HL-60/S4 treated with phorbol 12-myristate 13-acetate at 8.2 ng/mL for 4 days and 3 days (cell line): Measurements from ENCODE around the gene DENND1A.

Experiments used
- in situ Hi-C: fragments of 300-500 bp; cut with MboI; formaldehyde crosslinking; loops from 2 replicates; pipeline ENCODE4 v1.15.0; 2022; ENCODE audit warnings: low sequenced_read_pairs

Gene DENND1A

DNA sequence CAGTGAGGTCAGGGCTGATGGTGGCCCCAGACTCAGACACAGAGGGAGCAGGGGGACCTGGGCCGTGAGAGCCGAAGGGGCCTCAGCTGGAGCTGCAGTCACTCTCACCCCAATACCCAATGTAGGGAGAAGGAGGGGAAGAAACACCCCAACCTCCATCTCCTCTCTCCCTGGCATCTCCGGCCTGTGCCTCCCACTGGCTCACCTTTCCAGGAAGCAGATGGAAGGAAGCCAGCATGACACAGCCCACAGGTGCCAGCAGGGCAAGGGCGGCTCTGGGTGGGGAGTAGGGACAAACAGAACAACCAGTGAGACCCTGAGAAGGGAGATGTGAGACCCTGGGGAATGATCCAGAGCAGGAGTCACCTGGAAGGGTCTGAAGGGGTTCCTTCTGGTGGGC is 576.9 kb downstream of the DENND1A start:
- in situ Hi-C loops, result no loop called here

GRCh38 chr9:123350590-123351310 is 579.2 kb downstream of the DENND1A start:
- in situ Hi-C loops, result no loop called here

GRCh38 chr9:123349691-123350480 is 580.0 kb downstream of the DENND1A start:
- in situ Hi-C loops, result loop anchor here (10.0 kb wide), 1 partner anchor 265 kb away; no protein-coding TSS in a partner anchor

DNA sequence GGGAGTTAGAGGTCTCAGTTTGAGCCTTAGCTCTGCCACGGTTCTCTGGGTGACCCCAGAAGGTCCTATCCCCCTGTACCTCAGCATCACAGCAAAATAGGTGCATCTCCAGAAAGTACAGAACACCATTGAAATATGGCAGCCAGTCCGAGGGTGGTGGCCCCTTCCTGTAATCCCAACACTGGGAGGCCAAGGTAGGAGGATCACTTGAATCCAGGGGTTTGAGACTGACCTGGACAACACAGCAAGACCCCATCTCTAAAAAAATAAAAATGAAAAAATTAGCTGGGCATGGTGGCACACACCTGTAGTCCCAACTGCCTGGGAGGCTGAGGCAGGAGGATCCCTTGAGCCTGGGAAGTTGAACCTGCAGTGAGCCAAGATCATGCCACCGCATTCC is 580.9 kb downstream of the DENND1A start:
- in situ Hi-C loops, result loop anchor here (10.0 kb wide), 1 partner anchor 264 kb away; no protein-coding TSS in a partner anchor

DNA sequence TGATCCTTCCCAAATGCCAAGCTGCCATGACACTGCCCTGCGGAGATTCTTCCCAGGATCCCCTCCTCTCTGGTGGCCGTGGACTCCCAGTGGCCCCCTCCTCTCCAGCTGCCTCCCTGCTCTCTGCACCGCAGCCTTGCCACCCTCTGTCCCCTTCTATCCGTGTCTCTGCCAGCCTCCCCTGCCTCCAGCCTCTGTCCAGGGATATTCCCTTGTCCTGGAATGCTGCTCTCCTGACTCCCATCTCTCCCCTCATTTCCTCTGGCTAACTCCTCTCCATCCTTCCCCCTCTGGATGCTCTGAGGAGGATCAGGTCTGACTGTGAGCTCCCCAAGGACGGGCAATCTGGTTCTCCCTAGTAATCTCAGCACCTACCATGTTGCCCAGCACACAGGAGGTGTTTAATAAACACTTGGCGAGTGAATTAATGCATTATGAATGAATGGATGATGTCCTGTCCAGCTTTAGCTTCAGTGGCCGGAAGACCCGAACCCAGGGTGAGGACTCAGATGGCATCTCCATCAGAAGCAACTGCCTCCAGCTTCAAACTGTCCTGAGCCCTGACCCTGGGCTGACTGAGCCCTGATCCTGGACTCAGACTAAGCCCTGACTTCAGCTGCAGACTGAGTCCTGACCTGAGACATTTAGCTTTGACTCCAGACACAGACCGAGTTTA is 581.5 kb downstream of the DENND1A start:
- in situ Hi-C loops, result loop anchor here (10.0 kb wide), 1 partner anchor 264 kb away; no protein-coding TSS in a partner anchor

DNA sequence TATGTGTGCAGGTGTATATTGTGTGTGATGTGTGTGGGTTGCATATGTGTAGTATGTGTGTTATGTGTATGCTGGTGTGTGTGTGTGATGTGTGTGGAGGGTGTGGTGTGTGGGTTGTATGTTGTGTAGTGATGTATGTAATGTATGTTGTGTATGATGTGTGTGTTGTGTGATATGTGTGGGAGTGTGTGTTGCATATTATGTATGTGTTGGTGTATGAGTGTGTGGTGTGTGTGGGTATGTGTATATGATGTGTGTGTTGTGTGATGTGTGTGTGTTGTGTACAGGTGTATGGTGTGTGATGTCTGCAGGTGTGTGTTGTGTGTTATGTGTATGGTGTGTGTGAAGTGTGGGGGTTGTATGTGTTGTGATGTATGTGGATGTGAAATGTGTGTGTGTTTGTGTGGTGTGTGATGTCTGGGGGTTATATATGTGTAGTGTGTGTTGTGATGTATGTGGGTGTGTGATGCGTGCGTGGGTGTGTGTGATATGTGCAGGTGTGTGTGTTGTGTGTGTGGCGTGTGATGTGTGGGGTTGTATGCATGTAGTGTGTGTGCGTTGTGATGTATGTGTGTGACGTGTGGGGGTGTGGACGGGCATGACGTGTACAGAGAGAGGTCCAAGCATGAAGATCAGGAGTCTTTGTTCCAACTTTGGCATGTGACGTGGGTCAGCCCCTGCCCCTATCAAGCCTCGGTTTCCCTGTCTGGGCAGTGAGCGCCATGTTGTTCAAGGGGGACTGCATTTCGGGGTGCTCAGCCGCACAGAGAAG is 582.5 kb downstream of the DENND1A start:
- in situ Hi-C loops, result loop anchor here (10.0 kb wide), 1 partner anchor 263 kb away; no protein-coding TSS in a partner anchor

DNA sequence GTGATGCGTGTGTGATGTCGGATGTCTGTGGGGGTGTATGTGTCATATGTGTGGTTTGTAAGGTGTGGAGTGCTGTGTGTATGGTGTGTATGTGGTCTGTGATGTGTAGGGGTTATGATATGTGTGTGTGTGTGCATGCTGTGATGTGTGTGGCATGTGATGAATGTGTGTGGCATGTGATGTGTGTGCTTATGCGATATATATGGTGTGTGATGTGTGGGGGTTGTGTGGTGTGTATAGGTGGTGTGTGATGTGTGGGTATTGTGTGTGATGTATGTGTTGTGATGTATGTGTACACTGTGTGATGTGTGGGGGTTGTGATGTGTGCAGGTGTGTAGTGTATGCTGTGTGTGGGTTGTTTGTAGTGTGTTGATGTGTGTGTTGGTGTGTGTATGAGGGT is 583.1 kb downstream of the DENND1A start:
- in situ Hi-C loops, result loop anchor here (10.0 kb wide), 1 partner anchor 262 kb away; no protein-coding TSS in a partner anchor

- in situ Hi-C loops, result loop anchor here (10.0 kb wide), 1 partner anchor 261 kb away; no protein-coding TSS in a partner anchor
These were observed 583.9 kb downstream of the DENND1A start for GRCh38 chr9:123346026-123346425.

GRCh38 chr9:123345567-123345955 is 584.4 kb downstream of the DENND1A start:
- in situ Hi-C loops, result loop anchor here (10.0 kb wide), 1 partner anchor 261 kb away; no protein-coding TSS in a partner anchor

DNA sequence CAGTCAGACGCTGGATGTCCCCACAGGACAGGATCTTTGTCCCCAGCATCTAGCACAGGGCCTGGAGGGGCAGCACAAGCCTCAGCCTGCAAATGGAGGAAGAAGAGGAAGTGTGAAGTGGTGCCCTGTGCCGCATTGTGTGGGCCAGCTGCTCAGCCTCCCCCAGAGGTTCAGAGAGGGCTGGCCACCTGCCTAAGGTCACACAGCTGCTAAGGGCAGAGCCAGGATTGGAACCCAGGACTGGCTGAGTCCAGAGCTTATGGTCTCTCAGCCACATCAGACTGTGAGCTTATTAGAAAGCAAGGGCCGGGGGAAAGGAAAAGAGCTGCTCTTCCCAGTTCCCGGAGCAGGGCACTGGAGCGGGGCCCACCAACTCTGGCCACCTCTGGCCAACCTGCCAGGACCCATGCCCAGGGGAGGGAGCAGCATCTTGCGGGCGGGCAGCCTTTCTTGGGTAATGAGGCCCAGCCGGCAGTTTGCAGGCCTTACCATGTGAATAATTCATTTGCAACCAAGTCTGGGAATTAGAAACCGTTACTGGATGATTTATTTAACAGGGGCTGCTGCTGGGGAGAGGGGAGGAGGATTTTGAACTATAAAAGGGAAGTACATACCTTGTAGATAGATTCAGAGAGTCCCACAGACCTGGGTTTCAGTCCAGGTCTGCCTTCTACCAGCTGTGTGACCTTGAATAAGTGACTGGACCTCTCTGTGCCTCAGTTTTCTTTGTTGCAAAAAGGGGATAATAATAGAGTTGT is 585.6 kb downstream of the DENND1A start:
- in situ Hi-C loops, result loop anchor here (10.0 kb wide), 1 partner anchor 260 kb away; no protein-coding TSS in a partner anchor

- in situ Hi-C loops, result loop anchor here (10.0 kb wide), 1 partner anchor 259 kb away; no protein-coding TSS in a partner anchor
These were observed 586.3 kb downstream of the DENND1A start for GRCh38 chr9:123343443-123344191.

GRCh38 chr9:123342247-123342646 is 587.7 kb downstream of the DENND1A start:
- in situ Hi-C loops, result loop anchor here (10.0 kb wide), 1 partner anchor 257 kb away; no protein-coding TSS in a partner anchor

- in situ Hi-C loops, result loop anchor here (10.0 kb wide), 1 partner anchor 257 kb away; no protein-coding TSS in a partner anchor
These were observed 588.1 kb downstream of the DENND1A start for GRCh38 chr9:123341816-123342215.

GRCh38 chr9:123339666-123340510 is 590.0 kb downstream of the DENND1A start:
- in situ Hi-C loops, result loop anchor here (10.0 kb wide), 1 partner anchor 255 kb away; no protein-coding TSS in a partner anchor

- in situ Hi-C loops, result no loop called here
These were observed 590.9 kb downstream of the DENND1A start for GRCh38 chr9:123338710-123339665.

DNA sequence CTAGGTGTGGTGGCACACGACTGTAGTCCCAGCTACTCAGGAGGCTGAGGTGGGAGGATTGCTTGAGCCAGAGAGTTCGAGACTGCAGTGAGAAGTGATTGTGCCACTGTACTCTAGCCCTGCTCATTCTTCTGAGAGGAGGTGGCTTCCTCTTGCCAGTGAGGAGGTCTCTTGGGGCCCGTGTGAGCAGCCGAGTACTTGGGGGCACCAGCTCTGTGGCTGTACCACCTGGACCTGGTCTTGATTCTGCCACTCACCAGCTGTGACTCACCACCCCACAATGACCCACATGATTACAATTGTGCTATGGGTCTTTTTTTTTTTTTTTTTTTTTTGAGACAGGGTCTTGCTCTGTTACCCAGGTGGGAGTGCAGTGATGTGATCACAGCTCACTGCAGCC is 592.0 kb downstream of the DENND1A start:
- in situ Hi-C loops, result no loop called here

DNA sequence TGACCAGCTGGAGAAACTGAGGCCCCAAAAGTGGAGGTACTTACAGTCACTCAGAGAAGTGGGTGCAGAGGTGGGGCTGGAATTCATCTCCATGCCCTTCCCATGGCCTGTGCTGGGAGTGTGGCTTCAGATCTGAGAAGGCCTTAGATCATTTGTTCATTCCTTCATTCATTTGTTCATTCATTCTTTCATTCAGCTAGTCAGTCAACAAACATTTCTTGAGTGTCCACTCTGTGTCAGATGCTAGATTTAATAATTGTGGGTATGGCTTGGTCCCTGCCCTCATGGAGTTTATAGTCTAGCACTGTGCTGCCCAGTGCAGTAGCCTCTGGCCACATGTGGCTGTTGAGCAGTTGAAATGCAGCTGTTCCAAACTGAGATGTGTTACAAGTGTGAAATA is 593.0 kb downstream of the DENND1A start:
- in situ Hi-C loops, result no loop called here
